GM12874 (cell line): ENCODE results near the gene ZBTB20.

Source experiments
- TF ChIP-seq, protein P1 (sequence below): IDR thresholded peaks from 2 replicates; pipeline ENCODE4 v1.5.1; 2011; ENCODE audit warnings: low read depth, mild to moderate bottlenecking, control low read depth, low read length, moderate library complexity; ENCODE audit not compliant: insufficient read depth

Gene ZBTB20

DNA sequence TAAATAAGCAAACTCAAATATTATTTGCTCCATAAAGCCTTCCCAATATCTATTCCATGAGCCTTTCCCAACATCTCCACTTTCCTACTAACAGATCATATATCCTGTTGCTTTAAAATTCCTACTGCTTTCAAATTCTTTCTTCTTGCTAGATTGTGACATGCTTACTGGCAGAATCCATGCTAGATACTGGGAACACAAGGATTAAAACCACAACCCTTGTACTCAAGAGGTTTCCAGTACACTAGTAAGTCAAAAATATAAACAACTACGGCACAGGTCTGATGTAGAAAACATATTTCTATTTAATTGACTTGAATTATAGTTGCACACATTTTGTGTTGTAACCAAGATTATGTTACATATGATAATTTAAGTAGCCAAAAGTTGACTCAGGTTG, 275.0 kb downstream of the ZBTB20 start:
- TF ChIP-seq, protein P1, sequence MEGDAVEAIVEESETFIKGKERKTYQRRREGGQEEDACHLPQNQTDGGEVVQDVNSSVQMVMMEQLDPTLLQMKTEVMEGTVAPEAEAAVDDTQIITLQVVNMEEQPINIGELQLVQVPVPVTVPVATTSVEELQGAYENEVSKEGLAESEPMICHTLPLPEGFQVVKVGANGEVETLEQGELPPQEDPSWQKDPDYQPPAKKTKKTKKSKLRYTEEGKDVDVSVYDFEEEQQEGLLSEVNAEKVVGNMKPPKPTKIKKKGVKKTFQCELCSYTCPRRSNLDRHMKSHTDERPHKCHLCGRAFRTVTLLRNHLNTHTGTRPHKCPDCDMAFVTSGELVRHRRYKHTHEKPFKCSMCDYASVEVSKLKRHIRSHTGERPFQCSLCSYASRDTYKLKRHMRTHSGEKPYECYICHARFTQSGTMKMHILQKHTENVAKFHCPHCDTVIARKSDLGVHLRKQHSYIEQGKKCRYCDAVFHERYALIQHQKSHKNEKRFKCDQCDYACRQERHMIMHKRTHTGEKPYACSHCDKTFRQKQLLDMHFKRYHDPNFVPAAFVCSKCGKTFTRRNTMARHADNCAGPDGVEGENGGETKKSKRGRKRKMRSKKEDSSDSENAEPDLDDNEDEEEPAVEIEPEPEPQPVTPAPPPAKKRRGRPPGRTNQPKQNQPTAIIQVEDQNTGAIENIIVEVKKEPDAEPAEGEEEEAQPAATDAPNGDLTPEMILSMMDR: no peak

DNA sequence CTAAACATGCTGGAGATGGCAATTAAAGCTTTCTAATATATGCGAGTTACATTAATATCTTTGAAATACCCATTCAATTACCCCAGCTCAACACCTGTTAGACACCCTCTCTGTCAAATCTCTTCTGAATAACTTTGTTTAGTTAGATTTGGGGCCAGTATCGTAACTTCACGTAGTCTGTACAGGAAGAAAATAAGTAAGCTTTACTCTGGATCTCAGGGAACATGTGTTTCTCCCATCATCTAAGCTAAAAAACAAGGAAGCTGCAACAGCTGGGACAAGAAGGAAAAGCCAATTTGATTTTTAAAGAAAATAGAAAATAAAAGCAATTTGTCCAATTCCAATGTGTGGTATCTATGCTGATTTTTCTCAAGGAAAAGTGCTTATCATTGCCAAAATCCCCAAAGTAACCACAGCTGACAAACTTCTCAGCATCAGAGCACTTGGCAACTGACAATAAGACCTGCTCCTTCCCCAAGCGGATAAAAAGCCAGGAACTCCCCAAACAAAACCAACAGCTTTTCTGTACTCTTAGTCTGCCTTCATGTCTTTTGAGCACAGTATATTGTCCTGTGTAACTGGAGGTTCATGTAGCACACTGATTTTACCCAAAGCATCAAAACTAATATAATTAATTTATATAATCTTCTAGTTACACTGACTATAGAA, 279.1 kb downstream of the ZBTB20 start:
- TF ChIP-seq, protein P1: no peak

DNA sequence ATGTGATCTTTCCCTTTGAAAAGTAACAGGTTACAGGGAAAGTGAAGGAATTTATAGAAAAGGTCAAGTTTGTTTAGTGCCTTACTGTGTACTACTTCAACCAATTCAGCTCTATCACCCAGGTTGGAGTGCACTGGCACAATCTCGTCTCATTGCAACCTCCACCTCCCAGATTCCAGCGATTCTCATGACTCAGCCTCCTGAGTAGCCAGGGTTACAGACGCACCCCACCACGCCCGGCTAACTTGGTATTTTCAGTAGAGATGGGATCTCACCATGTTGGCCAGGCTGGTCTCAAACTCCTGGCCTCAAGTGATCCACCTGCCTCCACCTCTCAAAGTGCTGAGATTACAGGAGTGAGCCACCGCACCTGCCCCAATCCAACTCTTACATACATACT, 279.7 kb downstream of the ZBTB20 start:
- TF ChIP-seq, protein P1: no peak

DNA sequence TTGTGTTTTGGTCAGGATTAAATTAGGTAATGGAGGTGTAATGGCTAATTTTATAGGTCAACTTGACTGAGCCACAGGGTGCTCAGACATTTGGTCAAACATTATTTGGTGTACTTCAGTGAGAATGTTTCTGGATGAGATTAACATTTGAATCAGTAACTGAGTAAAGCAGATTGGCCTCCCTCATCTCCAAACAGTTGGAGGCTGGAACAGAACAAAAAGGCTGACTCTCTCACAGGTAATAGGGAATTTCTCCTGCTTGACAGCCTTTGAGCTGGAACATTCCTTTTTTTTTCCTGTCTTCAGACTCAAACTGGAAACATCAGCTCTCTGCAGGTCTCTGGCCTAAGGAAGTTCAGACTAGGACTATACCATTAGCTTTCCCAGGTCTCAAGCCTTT, 280.7 kb downstream of the ZBTB20 start:
- TF ChIP-seq, protein P1: no peak

DNA sequence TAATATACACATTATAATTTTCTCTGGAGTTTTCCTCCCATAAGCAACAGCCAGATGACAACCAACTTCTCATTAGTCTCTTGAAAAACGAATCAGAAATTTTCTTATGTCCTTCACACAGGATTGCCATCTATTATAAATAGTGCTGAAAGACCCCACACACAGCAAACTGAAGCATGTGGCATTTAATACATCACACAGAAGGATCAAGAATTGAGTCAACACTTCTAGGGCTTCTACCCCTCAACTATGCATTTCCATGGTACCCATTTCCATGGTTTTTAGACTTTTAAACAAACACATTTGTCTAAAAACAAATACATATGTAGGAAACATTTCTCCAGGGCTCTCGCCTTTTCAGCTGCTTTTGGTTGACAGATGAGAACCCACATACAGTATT, 282.1 kb downstream of the ZBTB20 start:
- TF ChIP-seq, protein P1: no peak

DNA sequence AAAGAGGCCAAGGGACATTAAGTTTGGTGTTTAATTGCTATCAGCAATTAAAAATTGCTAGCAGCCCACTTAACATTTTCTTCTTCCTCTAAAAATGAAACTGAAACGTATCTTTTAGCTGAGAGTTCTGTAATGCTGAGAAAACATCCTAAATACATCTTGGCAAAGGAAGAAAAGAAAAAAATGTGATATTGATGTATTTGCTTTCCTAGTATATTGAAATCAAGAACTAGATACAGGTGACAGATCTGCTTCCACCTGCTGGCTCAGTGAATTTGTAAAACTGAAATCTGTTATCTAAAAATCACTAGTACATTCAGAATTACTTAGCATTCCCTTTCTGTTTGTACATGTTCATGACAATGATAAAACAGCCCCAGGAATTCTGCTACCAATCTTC, 283.2 kb downstream of the ZBTB20 start:
- TF ChIP-seq, protein P1: no peak

DNA sequence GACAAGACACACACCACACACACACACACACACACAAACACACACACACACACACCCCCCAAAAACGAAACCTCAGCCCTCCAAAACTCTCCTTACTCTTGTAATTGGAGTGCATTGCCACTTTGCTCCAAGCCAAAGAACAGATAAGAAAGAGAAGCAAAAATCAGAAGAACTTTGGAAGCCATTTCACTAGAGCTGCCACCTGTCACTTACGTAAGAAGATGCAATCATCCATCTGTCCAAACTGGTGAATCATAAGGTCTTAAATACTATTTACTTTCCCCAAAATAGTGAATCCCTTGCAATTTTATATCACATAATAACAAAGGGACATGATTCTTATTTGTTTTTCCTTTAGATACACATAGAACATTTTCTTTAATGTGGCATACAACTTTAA, 285.4 kb downstream of the ZBTB20 start:
- TF ChIP-seq, protein P1: no peak

DNA sequence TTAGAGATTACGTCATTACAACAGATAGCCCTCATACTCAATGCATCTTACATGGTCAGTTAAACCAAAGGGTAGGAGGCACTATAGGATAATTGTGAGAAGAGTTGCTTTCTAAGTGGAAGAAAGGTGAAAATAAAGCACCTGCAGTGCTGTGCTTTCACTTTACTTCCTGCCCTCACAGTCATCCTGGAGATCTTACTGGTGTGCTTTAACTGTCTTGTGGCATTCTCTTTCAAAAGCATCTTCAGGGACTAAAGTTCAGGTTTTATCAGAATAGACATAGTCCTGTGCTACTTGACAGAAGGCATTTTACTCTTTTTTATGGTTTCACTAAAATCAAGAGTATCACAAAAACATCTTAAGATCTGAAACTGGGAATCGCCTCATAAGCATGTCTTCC, 286.6 kb downstream of the ZBTB20 start:
- TF ChIP-seq, protein P1: no peak
